ENCODE results near the gene UCN3.
"Not testable (repeated sequence)": the region's sequence is repeated elsewhere in the genome, so short reads cannot be mapped to it uniquely, and the experiment has no call there.

Gene UCN3

GRCh38 chr10:5369362-5370158 is 4.8 kb downstream of the UCN3 start:
- DNase-seq = no peak

- no peak for DNase-seq
Observed at GRCh38 chr10:5370493-5371352, 6.0 kb downstream of the UCN3 start.

GRCh38 chr10:5373307-5373706 is 8.5 kb downstream of the UCN3 start:
- no peak for DNase-seq

- no peak for DNase-seq
Observed at GRCh38 chr10:5373891-5374611, 9.3 kb downstream of the UCN3 start.

GRCh38 chr10:5376450-5376849 is 11.7 kb downstream of the UCN3 start:
- DNase-seq = no peak

DNA sequence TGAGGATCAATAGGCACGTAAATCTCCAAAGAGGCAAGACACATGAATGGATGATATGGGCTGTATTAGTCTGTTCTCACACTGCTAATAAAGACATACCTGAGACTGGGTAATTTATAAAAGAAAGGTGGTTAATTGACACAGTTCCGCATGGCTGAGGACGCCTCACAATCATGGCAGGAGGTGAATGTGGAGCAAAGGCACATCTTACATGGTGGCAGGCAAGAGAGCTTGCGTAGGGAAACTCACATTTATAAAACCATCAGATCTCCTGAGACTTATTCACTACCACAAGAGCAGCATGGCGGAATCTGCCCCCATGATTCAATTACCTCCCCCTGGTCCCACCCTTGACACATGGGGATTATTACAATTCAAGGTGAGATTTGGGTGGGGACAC is 14.4 kb downstream of the UCN3 start:
- not testable (repeated sequence) for DNase-seq

- DNase-seq = not testable (repeated sequence)
Observed at GRCh38 chr10:5380395-5380794, 15.6 kb downstream of the UCN3 start.

DNA sequence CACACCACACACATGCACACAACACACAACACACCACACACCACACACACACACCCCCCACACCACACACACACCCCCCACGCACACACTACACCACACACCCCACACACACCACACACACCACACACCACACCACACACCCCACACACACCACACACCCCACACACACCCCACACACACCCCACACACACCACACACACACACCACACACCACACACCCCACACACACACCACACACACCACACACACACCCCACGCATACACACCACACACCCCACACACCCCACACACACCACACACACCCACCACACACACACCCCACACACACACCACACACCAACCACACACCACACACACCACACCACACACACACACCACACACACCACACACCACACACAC is 16.4 kb downstream of the UCN3 start:
- DNase-seq = no peak

DNA sequence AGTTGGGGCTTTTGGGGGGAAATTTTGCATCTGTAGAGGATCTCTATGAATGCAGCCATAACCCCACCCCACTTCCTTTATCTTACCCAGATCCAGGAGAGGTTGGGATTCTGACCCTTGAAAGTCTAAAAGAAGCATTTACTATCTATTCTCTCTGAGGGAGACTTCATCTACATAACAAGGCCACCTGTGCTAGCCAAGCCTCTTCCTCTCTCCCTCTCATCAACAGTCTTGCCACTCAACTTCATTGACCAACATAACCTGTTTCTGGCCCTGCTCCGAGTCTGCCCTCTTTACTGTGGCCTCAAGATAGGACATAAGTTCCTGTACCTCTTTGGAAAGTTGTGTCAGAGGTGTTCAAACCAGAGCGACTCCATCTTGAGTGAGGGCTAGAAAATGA is 20.5 kb downstream of the UCN3 start:
- no peak for DNase-seq

- no peak for DNase-seq
Observed at GRCh38 chr10:5387169-5387568, 22.4 kb downstream of the UCN3 start.

DNA sequence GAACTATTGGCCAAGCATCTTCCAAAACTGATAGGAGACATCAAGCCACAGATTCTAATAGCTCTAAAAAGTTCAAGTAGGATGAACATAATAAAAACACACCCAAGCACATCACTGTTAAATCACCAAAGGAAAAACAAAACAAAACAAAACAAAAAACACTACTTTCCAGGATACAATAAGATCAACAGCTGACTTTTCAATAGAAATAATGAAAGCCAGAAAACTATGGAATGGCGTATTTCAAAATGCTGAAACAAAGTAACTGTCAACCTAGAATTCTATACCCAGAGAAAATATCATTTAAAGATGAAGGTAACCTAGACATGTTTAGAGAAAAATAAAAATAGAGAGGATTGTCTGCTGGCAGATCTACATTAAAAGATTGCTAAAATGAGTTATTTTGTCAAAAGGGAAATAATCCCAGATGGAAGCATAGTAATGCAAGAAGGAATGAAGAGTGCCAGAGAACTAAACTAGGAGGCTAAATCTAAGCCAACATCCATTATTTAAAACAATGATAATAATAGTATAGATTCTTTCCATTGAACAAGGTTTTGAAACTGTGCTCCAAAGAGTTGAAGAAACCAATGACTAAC is 25.9 kb downstream of the UCN3 start:
- DNase-seq = no peak

GRCh38 chr10:5391790-5392189 is 27.0 kb downstream of the UCN3 start:
- no peak for DNase-seq

DNA sequence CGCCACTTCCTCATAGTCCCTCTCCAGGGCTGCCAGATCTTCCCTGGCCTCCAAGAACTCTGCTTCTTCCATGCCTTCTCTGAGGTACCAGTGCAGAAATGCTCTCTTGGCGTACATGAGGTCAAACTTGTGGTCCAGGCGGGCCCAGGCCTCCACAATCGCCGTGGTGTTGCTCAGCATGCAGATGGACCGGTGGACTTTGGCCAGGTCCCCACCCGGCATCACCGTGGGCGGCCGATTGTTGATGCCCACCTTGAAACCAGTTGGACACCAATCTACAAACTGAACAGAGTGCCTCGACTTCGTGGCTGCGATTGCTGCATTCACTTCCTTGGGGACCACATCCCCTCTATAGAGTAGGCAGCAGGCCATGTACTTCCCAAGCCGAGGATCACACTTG is 28.8 kb downstream of the UCN3 start:
- no peak for DNase-seq

- DNase-seq = no peak
Observed at GRCh38 chr10:5395168-5395567, 30.4 kb downstream of the UCN3 start.

DNA sequence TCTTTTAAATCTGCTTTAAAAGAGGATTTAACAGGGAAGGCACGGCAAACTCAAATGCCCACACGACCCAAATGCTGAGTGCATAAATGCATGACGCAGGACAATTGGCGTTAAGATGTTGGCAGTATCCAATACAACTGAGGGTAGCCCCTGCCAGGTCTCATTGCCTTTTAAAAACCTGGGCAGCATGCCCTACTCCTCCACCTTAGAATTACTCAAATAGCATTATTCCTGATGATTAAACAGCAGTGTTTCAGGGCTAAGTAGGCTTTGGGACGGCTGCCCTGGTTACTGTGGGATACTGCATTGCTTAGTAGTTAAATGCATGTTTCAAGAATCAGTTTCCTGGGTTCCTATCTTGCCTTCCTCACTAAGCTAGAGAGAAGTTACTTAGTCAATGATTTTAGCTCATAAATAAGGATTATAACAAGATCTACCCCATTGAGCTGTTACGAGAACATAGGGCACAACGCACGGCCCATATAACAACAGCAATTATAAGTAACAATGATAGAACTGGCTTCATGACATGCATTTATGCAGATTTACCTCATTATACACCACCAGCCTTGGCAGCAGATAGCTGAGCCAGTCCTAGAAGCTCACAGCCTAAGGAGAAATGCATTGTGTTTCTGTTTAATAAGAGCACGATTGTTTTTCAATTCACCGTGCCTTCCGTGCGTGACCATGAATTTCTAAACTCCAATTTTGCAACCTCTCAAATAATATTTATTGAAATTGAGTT is 32.0 kb downstream of the UCN3 start:
- DNase-seq = no peak

DNA sequence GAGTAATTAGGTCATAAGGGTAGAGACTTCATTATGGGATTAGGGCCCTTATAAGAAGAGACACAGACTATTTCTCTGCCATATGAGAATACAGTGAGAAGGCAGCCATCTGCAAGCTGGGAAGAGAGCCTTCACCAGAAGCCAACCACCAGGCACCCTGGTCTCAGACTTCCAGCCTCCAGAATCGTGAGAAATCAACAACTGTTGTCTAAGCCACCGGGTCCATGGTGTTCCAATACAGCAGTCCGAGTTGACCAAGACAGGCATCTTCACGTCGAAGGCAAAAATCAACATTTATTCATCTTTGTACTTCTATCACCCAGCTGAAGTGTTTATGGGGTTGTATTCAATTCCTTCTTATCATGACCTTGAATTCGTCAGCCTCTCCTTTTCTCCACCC is 34.6 kb downstream of the UCN3 start:
- no peak for DNase-seq

- DNase-seq = no peak
Observed at GRCh38 chr10:5400468-5401240, 35.9 kb downstream of the UCN3 start.

GRCh38 chr10:5402798-5403197 is 38.0 kb downstream of the UCN3 start:
- DNase-seq = no peak

DNA sequence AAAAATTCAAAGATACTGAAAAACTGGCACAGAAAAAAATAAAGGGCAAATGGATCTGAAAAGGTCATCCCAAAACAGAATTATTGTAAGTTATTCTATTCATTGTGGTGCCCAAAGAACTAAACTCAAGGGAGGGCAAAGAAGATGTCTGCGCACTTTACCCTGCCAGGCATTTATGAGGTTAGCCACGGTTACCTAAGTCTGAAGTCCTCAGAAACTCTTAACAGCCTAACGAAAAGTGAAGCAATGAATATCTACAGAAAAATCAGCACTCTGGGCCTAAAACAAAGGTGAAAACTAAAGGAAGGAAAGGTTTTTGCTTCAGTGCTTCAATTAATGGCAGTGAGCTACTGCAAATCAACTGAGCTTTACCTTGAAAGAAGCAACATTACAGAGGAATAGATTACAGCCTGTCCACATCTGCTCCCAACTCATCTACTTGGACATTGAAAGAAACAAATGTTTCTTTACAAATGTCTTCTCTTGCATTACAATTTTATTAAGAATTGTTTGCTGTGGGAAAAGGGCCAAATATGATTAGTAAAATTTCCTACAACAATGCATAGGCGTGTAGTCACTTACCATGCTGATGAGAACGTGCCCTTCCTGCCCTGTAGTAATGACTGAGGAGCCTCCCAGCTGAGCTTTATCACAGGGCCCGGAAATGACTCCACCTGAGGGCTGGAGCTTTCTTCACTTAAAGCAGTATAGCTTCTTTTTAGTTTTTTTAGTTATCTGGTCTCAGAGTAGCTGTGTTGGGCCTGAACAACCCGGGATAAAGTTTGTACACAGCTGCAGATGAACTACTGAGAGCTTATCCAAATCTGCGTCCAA is 39.7 kb downstream of the UCN3 start, which contains the start of gene TUBAL3:
Gene TUBAL3, minus strand, starts transcription at position 621 of the 834 bp plus-strand sequence. Its CDS starts 36 bp downstream, at position 585.
- DNase-seq = no peak

DNA sequence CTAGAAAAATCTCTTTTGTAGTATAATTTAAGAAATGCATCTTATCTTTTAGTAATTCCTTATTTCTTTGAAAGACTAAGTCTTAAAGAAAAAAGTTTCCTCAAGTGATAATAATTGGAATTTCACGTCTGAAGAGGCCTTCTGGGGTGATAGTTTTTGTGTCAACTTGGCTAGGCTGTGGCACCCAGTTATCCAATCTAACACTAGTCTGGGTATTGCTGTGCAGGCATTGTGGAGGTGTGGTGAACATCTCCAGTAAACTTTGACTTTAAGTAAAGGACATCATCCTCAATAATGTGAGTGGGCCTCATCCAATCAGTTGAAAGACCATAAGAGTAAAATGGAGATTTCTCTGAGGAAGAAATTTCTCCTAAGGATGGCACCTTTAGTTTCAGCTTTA is 42.2 kb downstream of the UCN3 start:
- DNase-seq = no peak
